Body of pancreas (tissue), 4 donors: Measurements from ENCODE around the gene CDK17. TPM values are rescaled to one million over a fixed set of nuclear protein-coding genes. Genes with fewer than 3 reads are reported as not detected.

ENCODE experiments used
- ATAC-seq: fragments of 150-250 bp; one replicate; pipeline ENCODE4 v1.9.1; 2016
- DNase-seq, 4 donors: peaks; one replicate each; pipeline ENCODE4 v3.0.0-alpha.2; 2019
- H3K27ac ChIP-seq, 4 donors: fragments of 200-600 bp; sonication (generic); 1 replicate in 3 of 4; 2 replicates in 1 of 4; pipeline versions ENCODE4 v1.5.1 to v1.6.1; 2016 to 2019; ENCODE audit warnings: mild to moderate bottlenecking in 1 of 4, mixed read lengths in 1 of 4, moderate library complexity in 1 of 4
- H3K27me3 ChIP-seq, 2 donors: fragments of 200-600 bp; sonication (generic); one replicate each; pipeline ENCODE4 v1.6.0; 2016; ENCODE audit warnings: mild to moderate bottlenecking in 1 of 2
- H3K36me3 ChIP-seq, 2 donors: fragments of 200-600 bp; sonication (generic); replicated peaks in 1 of 2; 2 replicates each; pipeline ENCODE4 v1.5.1; 2016; ENCODE audit warnings: low read depth in 2 of 2; ENCODE audit not compliant: insufficient read depth in 1 of 2
- H3K4me1 ChIP-seq: fragments of 200-600 bp; sonication (generic); one replicate; pipeline ENCODE4 v1.6.0; 2016
- H3K4me3 ChIP-seq, 2 donors: fragments of 200-600 bp; sonication (generic); 1 replicate in 1 of 2; 2 replicates in 1 of 2; pipeline ENCODE4 v1.5.1; 2016 to 2019
- H3K9me3 ChIP-seq, 3 donors: fragments of 200-600 bp; sonication (generic); 1 replicate in 2 of 3; 2 replicates in 1 of 3; pipeline ENCODE4 v1.5.1; 2016
- CTCF ChIP-seq, 7 experiments: fragments of 450-650 bp in 4 of 7; fragments of 200-600 bp in 3 of 7; sonication (generic) in 3 of 7; IDR thresholded peaks; one replicate each; pipeline ENCODE4 v1.5.1; 2016 to 2019; ENCODE audit warnings: antibody characterized with exemption in 7 of 7
- POLR2A ChIP-seq, 3 donors: fragments of 450-650 bp; IDR thresholded peaks; one replicate each; pipeline ENCODE4 v1.6.1; 2016; ENCODE audit warnings: antibody characterized with exemption in 3 of 3, mild to moderate bottlenecking in 2 of 3
- WGBS, 2 donors: methylation state at CpG; one replicate each; pipeline ENCODE4 v1.1.5; 2017; 5-methylcytosine and 5-hydroxymethylcytosine counted together
- intact Hi-C: fragments of 100-400 bp; cut with DNase I; formaldehyde crosslinking; loops from one replicate; pipeline ENCODE4 v1.15.1; 2023
- total RNA-seq, 2 donors: library from RNA; depleted of rRNA; stranded (reverse); fragments of >200 nt; gene quantifications; one replicate each; pipeline ENCODE4 v1.1.0, GENCODE V29; 2016

CDK17 gene
- total RNA-seq, 2 donors from 2014 or later, result 17.5 to 29.8 TPM

GRCh38 chr12:96375841-96376604 is 24.2 kb downstream of the CDK17 start:
- Histone ChIP-seq H3K9me3 (no peaks in the 10 kb centered on the region), H3K4me1 (peaks cover 35% of the 10 kb centered on the region), H3K27ac (peak overlapping the region in 1 of 4 donors; percentile 23), H3K36me3 (no peaks in the 10 kb centered on the region), H3K4me3 (no peak overlapping the region), H3K27me3 (no peaks in the 10 kb centered on the region)
- intact Hi-C loops, result no loop called here
- 89 to 100% methylated on average over 1 of the region's 1 CpG for WGBS, 2 donors
- DNase-seq, result no peak
- ATAC-seq, result peak; percentile 38
- TF ChIP-seq CTCF (IDR thresholded peaks at IDR 0.05) (no peak), POLR2A (IDR thresholded peaks at IDR 0.05) (no peak)

GRCh38 chr12:96375170-96375569 is 25.1 kb downstream of the CDK17 start:
- intact Hi-C loops, result no loop called here
- TF ChIP-seq CTCF (IDR thresholded peaks at IDR 0.05) (no peak), POLR2A (IDR thresholded peaks at IDR 0.05) (no peak)
- no peaks in the 10 kb centered on the region for H3K9me3 ChIP-seq
- peaks cover 35% of the 10 kb centered on the region for H3K4me1 ChIP-seq
- ATAC-seq (peak; percentile 38), DNase-seq (peak in 1 of 4 donors; percentile 15)
- no peaks in the 10 kb centered on the region for H3K36me3 ChIP-seq
- peak overlapping the region in 1 of 4 donors; percentile 23 for H3K27ac ChIP-seq
- H3K27me3 ChIP-seq, result no peaks in the 10 kb centered on the region
- no peak overlapping the region for H3K4me3 ChIP-seq

- H3K9me3 ChIP-seq, result no peaks in the 10 kb centered on the region
- no peaks in the 10 kb centered on the region for H3K36me3 ChIP-seq
- 57 to 64% methylated on average over 2 of the region's 2 CpGs for WGBS, 2 donors
- H3K27ac ChIP-seq, result peak overlapping the region in 1 of 4 donors; percentile 7
- no peak overlapping the region for H3K4me3 ChIP-seq
- TF ChIP-seq POLR2A (IDR thresholded peaks at IDR 0.05), result no peak
- no peak for TF ChIP-seq CTCF (IDR thresholded peaks at IDR 0.05)
- H3K27me3 ChIP-seq, result no peaks in the 10 kb centered on the region
- intact Hi-C loops, result no loop called here
- no peak for DNase-seq
- no peak for ATAC-seq
- H3K4me1 ChIP-seq, result peaks cover 48% of the 10 kb centered on the region
Observed at GRCh38 chr12:96371790-96372699, 28.2 kb downstream of the CDK17 start.

- Histone ChIP-seq H3K27ac (peak overlapping the region in 1 of 4 donors; percentile 7), H3K4me3 (no peak overlapping the region), H3K4me1 (peaks cover 40% of the 10 kb centered on the region), H3K9me3 (no peaks in the 10 kb centered on the region), H3K36me3 (no peaks in the 10 kb centered on the region), H3K27me3 (no peaks in the 10 kb centered on the region)
- intact Hi-C loops, result no loop called here
- ATAC-seq (no peak), DNase-seq (no peak)
- TF ChIP-seq POLR2A (IDR thresholded peaks at IDR 0.05), result no peak
- no peak for TF ChIP-seq CTCF (IDR thresholded peaks at IDR 0.05)
- 82 to 84% methylated on average over 5 of the region's 5 CpGs for WGBS, 2 donors
Observed at GRCh38 chr12:96371138-96371789, 29.0 kb downstream of the CDK17 start.
